ENCODE measurements around the gene STIL. TPM values are rescaled to one million over a fixed set of nuclear protein-coding genes. Genes with fewer than 3 reads are reported as not detected.

The STIL gene
- total and polyA plus RNA-seq, 2 donors (not counting 3 experiments of a cell fraction or from before 2014, with no cell fraction given): 10.3 to 28.1 TPM

DNA sequence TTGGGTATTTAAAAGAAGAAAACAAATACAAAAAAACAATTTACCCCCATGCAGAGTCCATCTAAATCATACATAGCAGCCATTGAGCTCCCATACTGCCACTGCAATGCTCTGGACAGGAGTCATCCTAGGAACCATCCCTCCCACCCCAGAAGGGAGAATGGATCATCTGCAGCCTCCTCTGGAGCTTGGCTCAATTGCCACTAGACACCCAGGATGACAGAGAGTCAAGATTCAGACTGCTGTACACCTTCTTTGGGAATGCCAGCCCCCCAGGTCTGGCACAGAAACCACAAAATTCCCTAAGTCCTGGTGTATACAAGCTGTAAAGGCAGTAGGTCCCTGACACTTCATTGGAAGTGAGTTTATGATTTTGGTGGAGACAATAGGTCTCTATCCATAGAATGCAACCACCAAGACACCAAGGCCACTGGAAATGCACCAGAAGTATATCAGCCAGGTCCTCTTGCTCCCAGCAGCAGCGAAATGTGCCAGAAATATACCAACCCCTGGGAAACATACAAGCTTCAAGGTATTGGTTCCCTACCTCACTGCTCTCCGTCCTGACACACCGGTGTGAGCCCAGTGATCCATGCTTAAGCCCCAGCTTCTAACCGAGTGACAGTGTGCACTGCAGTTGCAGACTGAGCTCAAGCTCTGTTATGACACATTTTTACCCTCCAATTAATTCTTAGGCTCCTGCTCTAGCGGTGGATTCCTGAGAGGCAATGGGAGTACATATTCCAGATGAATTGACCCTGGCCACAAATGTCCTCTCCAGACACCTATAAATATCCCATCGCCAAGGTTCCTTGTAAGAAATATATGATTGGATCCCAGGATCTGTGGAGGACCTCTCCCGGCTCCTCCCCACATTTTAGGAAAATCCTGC is 86.4 kb downstream of the STIL start:
- Histone ChIP-seq H3K4me2 (ENCODE audit: insufficient read depth, low read length) (peak overlapping the region; percentile 97), H3K9ac (replicated peaks; ENCODE audit: extremely low read depth, insufficient read depth, low read length) (peak overlapping the region; percentile 94)

More for the DNA sequence above, 86.4 kb downstream of the STIL start:
- peaks cover 41% of the 10 kb centered on the region for H3K4me1 ChIP-seq (ENCODE audit: control insufficient read depth, extremely low read depth, insufficient read depth, low read length)
- no peaks in the 10 kb centered on the region for H3K9me1 ChIP-seq (replicated peaks; ENCODE audit: control insufficient read depth, extremely low read depth, insufficient read depth, low read length)
- TF ChIP-seq, protein P1, sequence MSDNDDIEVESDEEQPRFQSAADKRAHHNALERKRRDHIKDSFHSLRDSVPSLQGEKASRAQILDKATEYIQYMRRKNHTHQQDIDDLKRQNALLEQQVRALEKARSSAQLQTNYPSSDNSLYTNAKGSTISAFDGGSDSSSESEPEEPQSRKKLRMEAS (IDR thresholded peaks at IDR 0.05; ENCODE audit: insufficient read depth, insufficient read length): no peak
- TF ChIP-seq FOS (IDR thresholded peaks at IDR 0.05; ENCODE audit: borderline replicate concordance, insufficient read depth, low read length): no peak
- no peak for TF ChIP-seq MYC (IDR thresholded peaks at IDR 0.05; ENCODE audit: low read depth, low read length)
- no peak for TF ChIP-seq CTCF (IDR thresholded peaks at IDR 0.05; ENCODE audit: extremely low read depth in 1 of 2, insufficient read depth in 1 of 2, low read depth in 1 of 2, low read length in 2 of 2)
- no peak for TF ChIP-seq JUN (IDR thresholded peaks at IDR 0.05; ENCODE audit: borderline replicate concordance, insufficient read depth, insufficient read length, low read depth)
- no peaks in the 10 kb centered on the region for H3K9me3 ChIP-seq (replicated peaks; ENCODE audit: control insufficient read depth, insufficient read depth, low read length)
- no TSS peak for BruUV-seq (replicated peaks)
- H2AFZ ChIP-seq (ENCODE audit: low read depth, low read length): no peak overlapping the region
- peaks cover 72% of the 10 kb centered on the region for H3K79me2 ChIP-seq (ENCODE audit: control insufficient read depth, insufficient read depth, low read length)
- DNase-seq (ENCODE audit: low read depth, low spot score) (peak; percentile 36), FAIRE-seq (peak; percentile 83)
- dilution Hi-C loops (cut with MboI; ENCODE audit: extremely low pct_ligation_motif_present, low sequenced_read_pairs) (no loop called here), intact Hi-C loops (cut with micrococcal nuclease) (loop anchor here (2.0 kb wide), 1 partner anchor 35 kb away; no protein-coding TSS in a partner anchor)
- ChIA-PET POLR2A (interaction anchor here (0.6 to 3.0 kb wide), 5 partner anchors 14 to 86 kb away, joined by 3 to 25 read pairs (median 5); partner anchors contain the start of gene STIL), CTCF (interaction anchor here (1.0 to 7.0 kb wide), 11 partner anchors 8 to 210 kb away, joined by 3 to 76 read pairs (median 4); partner anchors contain the start of gene FOXD2)
- H4K20me1 ChIP-seq (replicated peaks; ENCODE audit: control insufficient read depth, extremely low read depth, insufficient read depth, low read length): no peaks in the 10 kb centered on the region
- H3K36me3 ChIP-seq (ENCODE audit: control insufficient read depth in 2 of 2, extremely low read depth in 1 of 2, insufficient read depth in 2 of 2, low read length in 2 of 2): peaks cover 6 to 13% of the 10 kb centered on the region in 2 experiments
- peak overlapping the region; percentile 62 to 94 (median 93) for H3K4me3 ChIP-seq (replicated peaks in 1 of 3; ENCODE audit: insufficient read depth in 1 of 3, low read depth in 1 of 3, low read length in 3 of 3)
- peak overlapping the region; percentile 82 for H3K27ac ChIP-seq (ENCODE audit: insufficient read depth, low read depth, low read length)
- H3K27me3 ChIP-seq (ENCODE audit: control insufficient read depth in 2 of 2, insufficient read depth in 2 of 2, low read length in 2 of 2): no peaks in the 10 kb centered on the region
